HPDE6-E6E7 (cell line): ENCODE results near the gene ABRAXAS1.

Experiments used
- DNase-seq: peaks from one replicate; pipeline ENCODE4 v3.0.0; 2011; ENCODE audit warnings: missing footprints; ENCODE audit errors: extremely low spot score

Gene ABRAXAS1

DNA sequence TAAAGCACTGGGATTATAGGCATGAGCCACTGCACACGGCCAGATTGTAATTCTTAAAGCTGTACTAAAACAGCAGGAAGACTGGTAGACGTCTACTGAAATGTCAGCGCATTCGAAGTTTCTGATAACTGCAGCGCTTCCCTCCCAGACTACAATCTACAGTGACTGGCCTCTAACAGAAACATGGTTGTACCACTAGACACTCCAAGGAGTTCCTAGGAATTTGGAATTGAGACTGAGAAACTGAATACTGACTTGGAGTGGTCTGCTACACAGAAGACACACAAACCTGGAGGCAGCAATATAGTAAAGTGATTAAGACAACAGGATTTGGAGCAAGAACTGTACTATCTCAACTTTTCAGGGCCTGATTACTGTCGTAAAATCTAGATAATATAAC lies 30.2 kb downstream of the ABRAXAS1 start:
- DNase-seq: no peak

DNA sequence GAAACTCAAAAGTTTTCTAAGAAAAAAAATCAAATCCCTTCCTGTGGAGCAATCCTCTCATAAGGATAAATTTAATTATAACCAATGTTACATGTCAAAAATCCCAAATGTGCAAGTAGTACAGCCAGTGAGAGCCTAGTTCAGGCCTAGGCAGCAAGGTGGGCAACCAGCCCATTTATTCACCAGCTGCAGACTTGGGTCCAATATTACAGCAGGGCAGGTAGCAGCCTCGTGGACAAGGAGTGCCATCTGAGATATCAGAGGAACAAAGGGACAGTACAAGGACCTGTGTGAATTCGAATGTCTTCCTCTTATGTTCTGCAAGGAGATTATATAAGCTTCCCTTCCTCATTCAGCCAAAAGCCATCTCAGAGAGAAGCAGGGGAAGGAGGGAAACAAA lies 35.9 kb downstream of the ABRAXAS1 start:
- no peak for DNase-seq

DNA sequence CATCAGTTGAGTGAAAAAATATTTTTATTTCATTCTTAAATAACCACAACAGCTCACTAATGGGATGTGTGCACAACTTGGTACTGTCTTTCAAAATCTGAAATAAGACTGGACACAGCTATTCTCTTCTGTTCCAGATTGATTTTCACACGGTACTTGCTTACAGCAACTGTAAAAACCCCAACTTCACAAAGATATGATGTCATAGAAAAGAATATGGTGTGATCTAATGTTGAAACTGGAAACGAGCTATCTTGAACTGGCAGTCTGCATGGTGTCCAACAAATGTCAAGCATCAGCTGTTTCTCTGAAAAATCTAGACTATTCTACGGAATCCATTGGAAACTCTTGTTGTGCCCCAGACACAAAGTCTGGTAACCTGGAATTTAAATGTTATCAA lies 44.0 kb downstream of the ABRAXAS1 start:
- DNase-seq: no peak

DNA sequence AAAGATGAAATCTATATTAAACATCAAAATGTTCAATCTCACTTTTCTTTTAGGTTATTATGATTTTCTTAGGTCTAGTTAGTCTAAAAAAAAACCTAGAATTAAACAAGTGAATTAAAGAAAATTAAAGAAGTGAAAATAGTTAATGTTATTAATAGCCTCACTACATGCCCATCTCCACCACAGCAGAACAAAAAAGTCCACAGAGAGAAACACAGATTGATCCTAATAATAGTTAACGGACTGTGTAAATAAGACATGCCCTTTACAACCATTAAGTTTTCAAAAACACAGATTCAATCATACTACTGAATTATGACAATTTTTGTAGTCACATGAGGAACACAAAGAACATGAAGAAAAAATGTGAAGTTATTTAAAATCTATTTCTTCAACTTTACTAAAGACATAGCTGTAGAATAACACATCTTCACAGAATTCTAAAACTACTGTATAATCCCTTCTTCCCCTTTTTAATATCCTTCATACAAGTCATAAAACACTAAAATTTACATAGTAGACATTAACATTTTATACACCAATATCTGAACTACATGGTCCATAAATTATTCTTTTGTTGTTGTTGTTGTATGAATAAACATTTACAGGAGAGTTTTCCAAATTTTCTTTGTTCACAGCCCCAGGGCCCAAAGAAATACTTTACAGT lies 44.6 kb downstream of the ABRAXAS1 start:
- DNase-seq: no peak

DNA sequence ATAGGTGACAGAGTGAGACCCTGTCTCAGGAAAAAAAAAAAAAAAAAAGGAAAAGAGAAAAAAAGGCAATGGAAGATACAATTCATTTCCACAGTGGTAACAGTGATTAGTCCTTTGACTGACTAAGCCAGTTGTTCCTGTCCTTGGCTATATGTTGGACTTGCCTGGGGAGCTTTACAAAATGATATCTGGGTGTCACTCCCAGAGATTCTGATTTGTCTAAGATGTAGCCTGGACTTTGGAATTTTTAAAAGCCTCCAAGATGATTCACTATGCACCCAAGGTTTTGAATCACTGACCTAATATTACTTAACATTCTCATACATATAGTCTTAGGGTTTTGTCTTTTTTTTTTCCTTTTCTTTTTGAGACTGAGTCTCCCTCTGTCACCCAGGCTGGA lies 46.2 kb downstream of the ABRAXAS1 start:
- DNase-seq: no peak

DNA sequence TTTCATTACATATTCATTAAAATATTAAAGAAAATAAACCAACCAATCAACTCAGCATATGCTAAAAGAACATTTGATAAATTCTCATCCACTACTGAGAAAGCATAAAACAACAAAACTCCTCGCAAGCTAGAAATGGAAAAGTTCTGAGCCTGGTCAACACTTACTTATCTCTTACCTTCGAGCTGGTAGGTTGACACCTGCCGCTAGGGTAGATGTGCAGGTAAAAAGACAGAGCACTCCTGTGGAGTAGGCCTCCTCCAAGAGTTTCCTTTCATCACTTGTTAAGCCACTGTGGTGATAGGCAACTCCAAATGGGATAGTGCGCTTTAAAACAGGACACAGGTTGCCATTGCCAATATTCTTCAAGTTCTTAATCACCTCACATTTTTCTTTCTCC lies 48.2 kb downstream of the ABRAXAS1 start:
- no peak for DNase-seq

DNA sequence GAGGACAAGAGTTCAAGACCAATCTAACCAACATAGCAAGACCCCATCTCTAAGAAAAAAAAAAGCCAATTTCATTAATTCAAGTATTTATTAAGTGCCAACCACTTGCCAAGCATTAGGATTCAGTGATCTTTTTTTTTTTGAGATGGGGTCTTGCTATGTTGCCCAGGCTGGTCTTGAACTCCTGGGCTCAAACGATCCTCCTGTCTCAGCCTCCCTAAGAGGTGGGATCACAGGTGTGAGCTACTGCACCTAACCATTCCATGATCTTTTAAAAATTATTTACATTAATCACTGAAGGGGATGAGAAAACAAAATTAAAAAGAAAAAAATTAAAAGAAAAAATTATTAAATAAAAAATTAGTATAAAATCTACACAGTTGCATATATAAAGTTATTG lies 53.7 kb downstream of the ABRAXAS1 start:
- no peak for DNase-seq

DNA sequence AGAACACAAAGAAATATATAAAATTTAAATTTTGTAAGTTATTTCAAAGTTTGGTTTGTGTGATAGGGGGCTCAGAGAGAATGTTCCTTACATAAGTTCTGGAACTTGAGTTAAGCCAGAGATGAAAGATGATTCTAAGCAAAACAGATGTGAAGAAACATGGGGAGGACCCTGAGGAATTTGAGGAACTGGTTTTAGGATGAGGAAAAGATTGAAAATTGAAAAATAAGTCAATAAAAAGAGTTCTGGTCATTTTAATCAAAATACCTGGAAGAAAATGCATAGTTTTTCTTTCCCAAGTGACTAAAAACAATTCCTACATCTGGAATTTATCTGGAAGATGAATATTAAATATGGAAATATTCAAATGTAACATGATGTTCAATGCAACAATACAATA lies 66.7 kb downstream of the ABRAXAS1 start:
- no peak for DNase-seq

DNA sequence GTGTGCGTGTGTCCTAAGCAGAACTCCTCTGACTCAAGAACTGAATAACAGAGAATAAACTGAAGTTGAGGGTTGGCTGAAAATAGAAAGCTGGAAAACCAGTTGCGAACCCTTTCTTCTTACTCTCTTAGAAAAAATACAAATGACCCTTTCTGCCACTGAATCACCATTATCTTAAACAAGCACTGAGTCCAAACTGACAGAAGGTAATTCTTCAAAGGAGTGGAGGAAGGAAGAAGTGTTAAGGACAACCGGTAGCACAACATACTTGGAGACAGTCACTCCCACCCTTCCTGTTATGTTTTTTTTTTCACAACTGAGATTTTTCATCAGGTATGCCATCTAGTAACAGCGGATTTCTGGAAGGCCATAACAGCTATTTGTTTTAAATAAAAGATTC lies 67.3 kb downstream of the ABRAXAS1 start:
- no peak for DNase-seq

DNA sequence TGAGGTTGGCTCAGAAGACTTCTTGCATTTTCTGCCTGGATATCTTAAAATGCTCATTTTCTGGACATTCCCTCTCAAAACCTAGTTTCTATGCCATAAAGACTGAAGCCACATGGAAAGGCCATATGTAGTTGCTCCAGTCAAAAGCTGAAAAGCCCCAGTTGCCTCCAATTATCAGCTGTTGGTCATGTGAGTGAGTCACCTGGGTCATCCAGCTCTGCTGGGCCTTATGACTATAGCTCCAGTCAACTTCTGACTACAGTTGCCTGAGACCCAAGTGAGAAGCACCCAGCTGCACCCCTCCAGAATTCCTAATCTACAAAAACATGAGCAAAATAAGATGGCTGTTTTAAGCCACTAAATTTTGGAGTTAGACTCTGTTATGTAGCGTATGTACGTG lies 71.2 kb downstream of the ABRAXAS1 start:
- no peak for DNase-seq
